Epidermal melanocyte (primary cell): ENCODE data around the gene SEC22A.
A peak's percentile ranks its signal among the peaks of the same experiment; 100 is the strongest.

Experiments used
- DNase-seq: peaks from one replicate; pipeline ENCODE4 v3.0.0; 2011; ENCODE audit warnings: low spot score; ENCODE audit not compliant: insufficient read length

The SEC22A gene

DNA sequence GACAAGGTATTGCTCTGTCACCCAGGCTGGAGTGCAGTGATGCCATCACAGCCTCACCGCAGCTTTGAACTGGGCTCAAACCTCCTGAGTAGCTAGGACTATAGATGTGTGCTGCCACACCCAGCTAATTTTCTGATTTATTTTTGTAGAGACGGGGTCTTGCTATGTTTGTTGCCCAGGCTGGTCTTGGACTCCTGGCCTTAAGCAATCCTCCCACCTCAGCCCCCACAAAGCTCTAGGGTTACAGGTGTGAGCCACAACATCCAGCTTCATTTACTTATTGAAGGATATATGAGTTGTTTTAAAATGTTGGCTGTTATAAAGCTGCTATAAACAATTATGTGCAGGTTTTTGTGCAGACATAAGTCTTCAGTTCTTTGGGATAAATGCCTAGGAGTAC is 62.2 kb downstream of the SEC22A start:
- DNase-seq: no peak

- no peak for DNase-seq
Observed at GRCh38 chr3:123267821-123268220, 66.1 kb downstream of the SEC22A start.

DNA sequence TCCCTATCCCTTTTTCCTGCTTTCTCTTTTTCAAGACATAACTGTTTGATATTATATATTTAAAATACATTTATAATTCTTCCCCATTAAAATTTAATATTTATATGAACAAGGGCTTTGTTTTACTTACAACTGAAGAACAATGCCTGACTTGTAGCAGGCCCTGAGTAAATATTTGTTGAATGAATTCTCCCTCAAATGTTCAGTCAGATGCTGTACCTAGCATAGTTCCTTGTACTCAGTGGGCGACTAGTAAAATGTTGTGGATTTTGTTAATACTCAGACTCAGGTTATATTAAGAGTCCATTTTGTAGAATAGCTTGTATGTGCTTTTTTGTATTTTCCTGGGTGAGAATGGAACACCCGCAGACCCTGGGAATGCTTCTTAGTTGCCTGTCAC is 69.1 kb downstream of the SEC22A start:
- no peak for DNase-seq

DNA sequence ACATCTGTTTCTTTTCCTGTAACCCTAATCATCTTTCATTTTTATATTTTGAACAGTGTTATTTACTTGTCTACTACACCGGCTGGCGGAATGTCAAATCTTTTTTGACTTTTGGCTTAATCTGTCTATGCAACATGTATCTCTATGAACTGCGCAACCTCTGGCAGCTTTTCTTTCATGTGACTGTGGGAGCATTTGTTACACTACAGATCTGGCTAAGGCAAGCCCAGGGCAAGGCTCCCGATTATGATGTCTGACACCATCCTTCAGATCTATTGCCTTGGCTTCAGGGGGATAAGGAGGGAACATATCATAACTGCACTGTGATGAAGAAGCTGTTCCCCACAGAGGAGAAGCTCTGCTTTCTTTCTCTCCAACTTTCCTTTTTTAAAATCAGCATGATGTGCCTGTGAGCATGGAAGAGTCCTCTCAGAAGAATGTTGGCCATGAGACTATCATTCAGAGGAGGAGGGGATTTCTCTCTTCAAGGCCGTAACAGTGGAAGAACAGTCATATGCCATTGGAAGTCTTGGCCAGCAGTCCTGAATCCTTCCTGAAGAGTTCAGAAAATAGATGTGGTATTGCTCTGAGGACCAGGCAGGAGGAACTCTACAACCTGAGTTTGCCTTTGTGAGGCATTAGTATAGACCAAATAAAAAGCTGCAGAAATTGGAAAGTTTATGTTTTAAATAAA is 69.9 kb downstream of the SEC22A start:
- DNase-seq: no peak

- DNase-seq: no peak
Observed at GRCh38 chr3:123272547-123272946, 70.8 kb downstream of the SEC22A start.

- no peak for DNase-seq
Observed at GRCh38 chr3:123275691-123276090, 73.9 kb downstream of the SEC22A start.

DNA sequence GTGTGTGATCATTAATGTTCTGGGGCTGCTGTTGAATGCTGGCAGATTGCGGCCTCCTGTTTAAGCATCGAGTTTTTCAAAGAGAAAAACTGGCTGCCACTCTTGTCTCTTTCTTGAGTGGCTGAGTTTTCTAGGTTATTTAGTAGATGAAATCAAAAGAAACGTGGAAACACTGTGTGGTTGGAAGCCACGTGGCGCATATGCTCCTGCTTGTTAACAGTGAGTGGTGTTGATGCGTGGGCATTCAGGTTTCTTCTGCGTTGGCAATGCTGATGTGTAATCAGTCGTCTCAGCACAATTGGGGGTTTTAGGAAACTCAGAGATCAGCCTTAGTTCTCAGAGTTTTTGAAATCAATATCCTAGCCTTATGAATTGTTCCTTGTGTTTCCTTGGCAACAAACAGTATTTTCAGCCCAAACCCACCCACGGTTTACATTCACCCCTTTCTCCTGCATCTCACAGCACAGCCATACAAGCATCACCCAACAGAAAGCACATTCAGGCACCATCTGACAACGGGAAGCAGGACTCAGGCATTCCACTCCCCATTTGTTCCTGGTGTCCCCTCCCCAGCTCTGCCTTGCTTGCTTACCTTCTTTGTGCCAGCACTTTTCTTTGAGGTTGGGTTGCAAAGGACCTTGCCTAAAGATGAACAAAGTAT is 74.7 kb downstream of the SEC22A start:
- DNase-seq: no peak

DNA sequence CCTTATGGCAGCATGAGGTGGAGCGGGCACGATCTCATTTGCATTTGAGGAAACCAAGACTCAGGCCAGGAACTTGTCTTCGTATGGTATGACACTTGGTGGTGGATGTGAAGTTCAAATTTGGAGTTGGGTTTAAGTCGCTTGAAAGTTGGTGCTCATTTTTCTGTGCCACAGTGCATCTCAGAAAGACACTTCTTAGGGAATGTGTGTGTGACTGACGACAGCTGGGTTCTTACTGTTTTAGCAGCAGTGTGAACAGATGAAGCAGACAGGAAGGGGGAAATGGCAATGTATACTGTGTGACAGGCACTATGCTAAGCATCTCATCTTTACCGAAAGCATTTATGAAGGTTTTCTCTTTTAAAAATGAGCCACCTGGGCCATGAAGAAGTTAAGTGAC is 75.4 kb downstream of the SEC22A start:
- DNase-seq: no peak

DNA sequence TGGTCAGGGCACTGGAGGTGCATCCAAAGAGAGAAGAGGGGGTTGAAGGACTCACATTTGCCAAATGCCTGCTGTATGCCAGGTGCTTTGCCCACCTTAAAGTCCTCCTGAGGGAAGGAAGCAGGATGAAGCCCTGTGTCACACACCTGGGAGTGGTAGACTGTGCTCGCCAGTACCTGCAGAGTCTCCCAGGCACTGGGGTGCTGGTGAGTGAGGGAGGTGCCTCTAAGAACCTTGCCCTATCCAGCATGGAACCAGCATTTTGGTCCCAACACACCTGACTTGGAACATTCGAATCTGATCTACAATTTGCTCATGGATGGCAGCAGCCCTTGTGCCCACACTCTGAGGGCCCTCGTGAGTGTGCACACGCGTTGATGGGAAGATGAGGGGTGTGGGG is 76.7 kb downstream of the SEC22A start:
- no peak for DNase-seq

GRCh38 chr3:123279121-123279520 is 77.4 kb downstream of the SEC22A start:
- no peak for DNase-seq

- DNase-seq: no peak
Observed at GRCh38 chr3:123281406-123281805, 79.7 kb downstream of the SEC22A start.

- no peak for DNase-seq
Observed at GRCh38 chr3:123281929-123282328, 80.2 kb downstream of the SEC22A start.

GRCh38 chr3:123282461-123282860 is 80.7 kb downstream of the SEC22A start:
- DNase-seq: no peak

GRCh38 chr3:123283074-123283473 is 81.3 kb downstream of the SEC22A start:
- no peak for DNase-seq

GRCh38 chr3:123283657-123284398 is 82.1 kb downstream of the SEC22A start:
- no peak for DNase-seq

DNA sequence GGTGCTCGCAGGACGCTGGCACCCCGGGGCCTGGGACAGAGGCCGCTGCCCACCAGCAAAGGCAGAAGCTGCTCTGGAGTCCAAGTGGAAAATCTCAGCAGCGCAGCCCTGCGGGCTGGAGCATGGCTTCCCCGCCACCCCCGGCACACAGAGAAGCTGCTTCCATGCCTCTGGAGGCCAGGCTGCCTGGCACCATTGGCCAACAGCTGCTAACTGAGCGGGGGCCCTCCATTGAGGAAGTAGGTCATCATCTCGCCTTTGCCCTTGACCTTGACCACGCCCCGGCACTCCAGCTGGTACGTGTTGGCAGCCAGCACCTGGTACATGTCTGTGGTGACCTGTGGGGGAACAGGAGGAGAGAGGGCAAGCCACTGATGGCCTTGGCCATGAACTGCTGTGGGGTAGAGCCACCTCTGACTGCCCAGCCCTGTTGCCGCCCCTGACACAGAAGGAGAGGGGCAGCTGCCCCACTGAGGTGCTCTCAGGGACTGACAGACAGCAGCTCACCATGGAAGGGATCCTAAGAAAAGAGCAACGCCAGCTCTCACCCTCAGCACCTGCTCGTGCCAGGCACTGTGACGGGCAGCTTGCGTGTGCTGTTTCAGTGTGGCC is 82.8 kb downstream of the SEC22A start:
- DNase-seq: no peak

DNA sequence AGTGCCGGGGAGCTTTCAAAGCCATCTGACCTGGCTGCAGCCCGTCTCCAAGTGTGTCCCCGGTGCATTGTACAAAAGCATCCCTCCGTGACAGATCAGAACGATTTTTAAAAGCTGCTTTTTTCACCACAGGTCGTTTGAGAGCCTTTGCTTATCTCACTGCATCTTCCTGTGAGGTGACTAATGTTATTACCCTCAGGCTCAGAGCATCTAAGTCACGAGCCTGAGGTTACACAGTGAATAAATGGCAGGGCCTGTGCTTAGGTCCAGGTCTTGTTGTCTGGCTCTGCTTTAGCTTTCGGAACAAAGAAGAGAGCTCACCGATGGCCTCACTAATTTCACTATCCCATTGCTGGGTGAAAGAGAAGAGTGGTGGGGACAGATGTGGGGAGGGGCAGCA is 83.3 kb downstream of the SEC22A start:
- DNase-seq: no peak

GRCh38 chr3:123285479-123285878 is 83.7 kb downstream of the SEC22A start:
- no peak for DNase-seq

DNA sequence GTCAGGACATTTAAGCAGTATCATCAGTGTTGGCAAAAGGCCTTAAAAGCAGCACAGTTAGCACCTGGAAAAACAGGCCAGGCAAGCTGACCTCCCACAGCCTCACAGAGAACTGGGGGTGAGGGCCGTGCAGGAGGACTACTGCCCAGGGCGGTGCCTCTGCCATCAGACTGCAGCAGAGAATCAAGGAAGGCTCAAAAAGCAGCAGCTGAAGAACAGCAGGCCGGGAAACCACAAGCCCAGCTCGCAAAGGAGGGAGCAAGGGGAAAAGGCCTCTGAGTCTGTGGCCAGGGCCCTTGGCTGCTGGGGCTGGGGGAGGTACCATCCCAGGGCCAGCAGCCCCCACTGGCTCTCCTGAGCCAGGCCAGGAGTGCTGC is 84.2 kb downstream of the SEC22A start:
- DNase-seq: no peak

DNA sequence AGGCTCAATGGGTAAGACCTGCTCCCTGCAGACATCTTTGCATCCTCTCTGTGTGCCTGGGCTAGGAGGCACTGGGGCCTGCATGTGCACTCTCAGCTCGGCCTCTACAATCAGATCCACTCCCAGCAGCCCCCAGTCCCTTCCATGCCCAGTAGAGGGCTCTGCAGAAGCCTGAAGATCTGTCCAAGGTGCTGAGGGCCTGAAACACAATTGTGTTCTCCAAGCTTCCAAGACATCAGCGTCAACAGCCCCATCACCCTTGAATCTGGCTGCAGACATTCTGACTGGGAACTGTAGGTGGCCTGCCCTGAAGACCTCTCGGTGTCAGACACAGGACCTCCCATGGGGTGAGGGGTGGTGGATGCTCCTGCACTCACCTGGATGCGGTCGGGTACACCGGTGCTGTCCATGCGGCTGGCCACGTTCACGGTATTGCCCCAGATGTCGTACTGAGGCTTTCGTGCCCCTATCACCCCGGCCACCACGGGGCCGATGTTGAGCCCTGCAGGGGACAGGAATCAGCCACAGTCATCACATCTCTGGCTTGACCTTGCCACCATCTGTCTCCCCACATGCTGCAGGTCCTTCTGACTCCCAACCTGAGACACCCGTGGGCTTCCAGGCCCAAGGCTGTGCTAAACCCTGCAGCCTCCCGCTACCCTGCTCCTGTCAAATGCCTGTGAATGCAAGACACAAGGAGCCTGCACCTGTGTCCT is 84.7 kb downstream of the SEC22A start:
- DNase-seq: peak; percentile 64
